SU-DHL-6 (cell line): Measurements from ENCODE around the gene PIH1D1.

Source experiments
- H2AFZ ChIP-seq: fragments of 200-600 bp; sonication (generic); 2 replicates; pipeline ENCODE4 v1.6.1; 2014; ENCODE audit warnings: low read depth, mild to moderate bottlenecking, moderate library complexity, mixed read lengths, antibody characterized with exemption, low read length; ENCODE audit not compliant: severe bottlenecking
- H3F3A ChIP-seq: fragments of 200-600 bp; shearing (Covaris generic); 2 replicates; pipeline ENCODE4 v1.6.0; 2016; ENCODE audit warnings: antibody characterized with exemption, mild to moderate bottlenecking; ENCODE audit not compliant: insufficient read depth
- H3K27ac ChIP-seq: fragments of 200-600 bp; sonication (generic); 2 replicates; pipeline ENCODE4 v1.5.1; 2016; ENCODE audit warnings: low read depth, mild to moderate bottlenecking, low read length, moderate library complexity, mixed read lengths
- H3K27me3 ChIP-seq: fragments of 200-600 bp; sonication (generic), shearing (Covaris generic); 2 replicates; pipeline ENCODE4 v1.6.0; 2014; ENCODE audit warnings: mild to moderate bottlenecking, low read length
- H3K36me3 ChIP-seq: fragments of 200-600 bp; sonication (generic); 2 replicates; pipeline ENCODE4 v1.6.1; 2014; ENCODE audit warnings: mild to moderate bottlenecking, low read length, mixed read lengths
- H3K4me2 ChIP-seq: fragments of 300-600, 200-600 bp; shearing (Covaris generic), sonication (generic); 2 replicates; pipeline ENCODE4 v1.6.0; 2014; ENCODE audit warnings: low read length, low read depth, mild to moderate bottlenecking; ENCODE audit not compliant: poor library complexity, severe bottlenecking
- H3K4me3 ChIP-seq: fragments of 200-600 bp; sonication (generic); 2 replicates; pipeline ENCODE4 v1.5.1; 2014; ENCODE audit warnings: antibody characterized with exemption, low read length, mild to moderate bottlenecking, mixed read lengths; ENCODE audit not compliant: insufficient read depth, poor library complexity, severe bottlenecking
- H3K79me2 ChIP-seq: fragments of 200-600 bp; sonication (generic); 2 replicates; pipeline ENCODE4 v1.6.1; 2014; ENCODE audit warnings: mild to moderate bottlenecking, low read length, moderate library complexity; ENCODE audit not compliant: insufficient read depth
- H3K9ac ChIP-seq: fragments of 200-600 bp; sonication (generic); 2 replicates; pipeline ENCODE4 v1.7.0; 2014; ENCODE audit warnings: mild to moderate bottlenecking, low read length
- H3K9me2 ChIP-seq: fragments of 200-600 bp; sonication (generic); replicated peaks from 2 replicates; pipeline ENCODE4 v1.6.1; 2014; ENCODE audit warnings: low read length; ENCODE audit not compliant: insufficient read depth
- H3K9me3 ChIP-seq: fragments of 200-600 bp; sonication (generic); 2 replicates; pipeline ENCODE4 v1.6.1; 2014; ENCODE audit warnings: low read length, mixed read lengths; ENCODE audit not compliant: insufficient read depth
- H4K20me1 ChIP-seq: fragments of 200-600 bp; sonication (generic); 2 replicates; pipeline ENCODE4 v1.6.1; 2014; ENCODE audit warnings: low read depth, mild to moderate bottlenecking, antibody characterized with exemption, low read length, moderate library complexity, mixed read lengths
- CTCF ChIP-seq: fragments of 200-600 bp; sonication (generic); IDR thresholded peaks from one replicate; pipeline ENCODE4 v1.5.1; 2017; ENCODE audit warnings: antibody characterized with exemption, mild to moderate bottlenecking, low read length, moderate library complexity; ENCODE audit not compliant: insufficient read depth, poor library complexity, severe bottlenecking
- EZH2phosphoT487 ChIP-seq: fragments of 200-600 bp; sonication (generic), shearing (Covaris generic); conservative IDR thresholded peaks from 2 replicates; pipeline ENCODE4 v1.6.1; 2018; ENCODE audit warnings: mild to moderate bottlenecking, antibody characterized with exemption, low read length, moderate library complexity, mixed read lengths

PIH1D1 gene

GRCh38 chr19:49400029-49400428, 51.6 kb downstream of the PIH1D1 start:
- no peaks in the 10 kb centered on the region for H3F3A ChIP-seq
- no peak overlapping the region for H3K4me2 ChIP-seq
- H3K27me3 ChIP-seq = no peaks in the 10 kb centered on the region
- no peaks in the 10 kb centered on the region for H3K9me3 ChIP-seq
- TF ChIP-seq EZH2phosphoT487 (no peak), CTCF (no peak)
- no peaks in the 10 kb centered on the region for H3K79me2 ChIP-seq
- no peaks in the 10 kb centered on the region for H3K9me2 ChIP-seq
- no peaks in the 10 kb centered on the region for H4K20me1 ChIP-seq
- H3K9ac ChIP-seq = no peak overlapping the region
- H2AFZ ChIP-seq = no peak overlapping the region
- H3K4me3 ChIP-seq = no peak overlapping the region
- H3K27ac ChIP-seq = no peak overlapping the region
- no peaks in the 10 kb centered on the region for H3K36me3 ChIP-seq

GRCh38 chr19:49398931-49399330, 52.7 kb downstream of the PIH1D1 start:
- no peaks in the 10 kb centered on the region for H3K27me3 ChIP-seq
- no peak overlapping the region for H3K4me2 ChIP-seq
- no peak overlapping the region for H2AFZ ChIP-seq
- H3K79me2 ChIP-seq = no peaks in the 10 kb centered on the region
- no peak overlapping the region for H3K27ac ChIP-seq
- no peaks in the 10 kb centered on the region for H3K9me2 ChIP-seq
- H3K4me3 ChIP-seq = no peak overlapping the region
- no peaks in the 10 kb centered on the region for H3K9me3 ChIP-seq
- TF ChIP-seq CTCF (no peak), EZH2phosphoT487 (no peak)
- H3K9ac ChIP-seq = no peak overlapping the region
- H4K20me1 ChIP-seq = no peaks in the 10 kb centered on the region
- no peaks in the 10 kb centered on the region for H3F3A ChIP-seq
- H3K36me3 ChIP-seq = no peaks in the 10 kb centered on the region

GRCh38 chr19:49398001-49398615, 53.5 kb downstream of the PIH1D1 start:
- H3K27me3 ChIP-seq = no peaks in the 10 kb centered on the region
- H3K9ac ChIP-seq = no peak overlapping the region
- TF ChIP-seq EZH2phosphoT487 (no peak), CTCF (no peak)
- no peaks in the 10 kb centered on the region for H3F3A ChIP-seq
- no peaks in the 10 kb centered on the region for H3K9me2 ChIP-seq
- no peaks in the 10 kb centered on the region for H3K36me3 ChIP-seq
- H3K9me3 ChIP-seq = no peaks in the 10 kb centered on the region
- H3K4me3 ChIP-seq = no peak overlapping the region
- no peak overlapping the region for H3K4me2 ChIP-seq
- no peaks in the 10 kb centered on the region for H3K79me2 ChIP-seq
- H3K27ac ChIP-seq = no peak overlapping the region
- H4K20me1 ChIP-seq = no peaks in the 10 kb centered on the region
- no peak overlapping the region for H2AFZ ChIP-seq
